Measurements from ENCODE around the gene SHC1.
"Not testable (repeated sequence)": the region's sequence is repeated elsewhere in the genome, so short reads cannot be mapped to it uniquely, and the experiment has no call there.

SHC1 gene

GRCh38 chr1:154995301-154995983, 24.9 kb upstream of the SHC1 start:
- DNase-seq = peak; percentile 17

GRCh38 chr1:154994591-154994990, 24.0 kb upstream of the SHC1 start:
- DNase-seq = no peak

GRCh38 chr1:154994269-154994587, 23.7 kb upstream of the SHC1 start:
- DNase-seq = no peak

- no peak for DNase-seq
Measured at GRCh38 chr1:154993572-154994268, 23.2 kb upstream of the SHC1 start, which contains the start of gene LENEP. Gene LENEP, plus strand, starts transcription at chr1:154993586. Its CDS starts 22 bp downstream, at chr1:154993608.

GRCh38 chr1:154992721-154993571, 22.4 kb upstream of the SHC1 start:
- DNase-seq = no peak

- no peak for DNase-seq
Measured at GRCh38 chr1:154990276-154990675, 19.7 kb upstream of the SHC1 start.

GRCh38 chr1:154989195-154989860, 18.8 kb upstream of the SHC1 start:
- DNase-seq = no peak

GRCh38 chr1:154988058-154988954, 17.8 kb upstream of the SHC1 start:
- DNase-seq = no peak

- no peak for DNase-seq
Measured at GRCh38 chr1:154987326-154987725, 16.8 kb upstream of the SHC1 start.

- not testable (repeated sequence) for DNase-seq
Measured at GRCh38 chr1:154986736-154987135, 16.2 kb upstream of the SHC1 start.

- DNase-seq = no peak
Measured at GRCh38 chr1:154983776-154984466, 13.4 kb upstream of the SHC1 start.

GRCh38 chr1:154982897-154983648, 12.5 kb upstream of the SHC1 start, which contains the start of gene FLAD1:
Gene FLAD1, plus strand, starts transcription at chr1:154983344. Its CDS starts 351 bp downstream, at chr1:154983695.
- DNase-seq = peak; percentile 99

- no peak for DNase-seq
Measured at GRCh38 chr1:154982341-154982740, 11.8 kb upstream of the SHC1 start.

- no peak for DNase-seq
Measured at GRCh38 chr1:154978360-154978759, 7.8 kb upstream of the SHC1 start.

- DNase-seq = not testable (repeated sequence)
Measured at GRCh38 chr1:154977762-154978161, 7.2 kb upstream of the SHC1 start.

GRCh38 chr1:154975409-154976059, 5.0 kb upstream of the SHC1 start:
- DNase-seq = peak; percentile 23

- DNase-seq = peak; percentile 99
Measured at GRCh38 chr1:154974808-154975408, 4.4 kb upstream of the SHC1 start.

- peak; percentile 99 for DNase-seq
Measured at GRCh38 chr1:154974102-154974807, 3.7 kb upstream of the SHC1 start, which contains the start of gene CKS1B. Gene CKS1B, plus strand, starts transcription at chr1:154974681. Its CDS starts 65 bp downstream, at chr1:154974746.

Data from NCI-H2227 treated with DMSO at 0.1 percent for 48 hours (cell line).